Heart right ventricle (tissue), 16 donors: ENCODE results near the gene KREMEN2. TPM values are rescaled to one million over a fixed set of nuclear protein-coding genes. Genes with fewer than 3 reads are reported as not detected.

Source experiments
- ATAC-seq, 8 donors: fragments of 200-7000 bp; cut with Tn5 transposase; one replicate each; pipeline ENCODE4 v1.9.1; 2020; ENCODE audit warnings: mild to moderate bottlenecking in 8 of 8, moderate library complexity in 8 of 8, moderate number of reproducible peaks in 1 of 8
- DNase-seq, 2 donors: peaks; one replicate each; pipeline ENCODE4 v3.0.0-alpha.2; 2020
- H3K27ac ChIP-seq, 10 donors: fragments of 200-600 bp; sonication (generic) in 2 of 10; one replicate each; pipeline versions ENCODE4 v1.5.0 to v1.8.0; 2020 to 2022; ENCODE audit warnings: mild to moderate bottlenecking in 3 of 10
- H3K27me3 ChIP-seq, 7 donors: fragments of 200-600 bp; one replicate each; pipeline ENCODE4 v1.8.0; 2021 to 2022; ENCODE audit warnings: mild to moderate bottlenecking in 2 of 7
- H3K36me3 ChIP-seq, 9 donors: fragments of 200-600 bp; sonication (generic) in 1 of 9; one replicate each; pipeline versions ENCODE4 v1.5.0 to v1.8.0; 2020 to 2022; ENCODE audit warnings: mild to moderate bottlenecking in 2 of 9
- H3K4me1 ChIP-seq, 9 donors: fragments of 200-600 bp; sonication (generic) in 1 of 9; one replicate each; pipeline versions ENCODE4 v1.5.0 to v1.8.0; 2020 to 2022; ENCODE audit warnings: mild to moderate bottlenecking in 4 of 9
- H3K4me3 ChIP-seq, 10 donors: fragments of 200-600 bp; sonication (generic) in 2 of 10; one replicate each; pipeline versions ENCODE4 v1.5.0 to v1.8.0; 2020 to 2022; ENCODE audit warnings: mild to moderate bottlenecking in 7 of 10, moderate library complexity in 2 of 10
- H3K9me3 ChIP-seq, 11 donors: fragments of 200-600 bp in 10 of 11; sonication (generic) in 2 of 11; one replicate each; pipeline versions ENCODE4 v1.5.0 to v1.8.0; 2013 to 2022; ENCODE audit warnings: mild to moderate bottlenecking in 2 of 11, control low read depth in 1 of 11, moderate library complexity in 1 of 11
- WGBS, 2 donors: extraction: QIAGEN DNeasy Blood & Tissue Kit; methylation state at CpG; one replicate each; pipeline ENCODE4 v1.1.7; 2013; ENCODE audit warnings: inconsistent platforms in 1 of 2; 5-methylcytosine and 5-hydroxymethylcytosine counted together
- intact Hi-C, 10 donors: fragments of 100-400 bp; cut with DNase I; formaldehyde crosslinking; loops; one replicate each; pipeline versions ENCODE4 v1.11.1 to v1.14.2; 2022
- polyA plus RNA-seq, 2 donors: library from polyadenylated mRNA; stranded (reverse); fragments of 200-250 nt; gene quantifications; one replicate each; pipeline ENCODE4 v1.2.3, GENCODE V29; 2013
- total RNA-seq, 10 donors: library from RNA; stranded (reverse); fragmentation: NEBNext Ultra II Directional in 3 of 10; extraction: Animal tissue kit (Norgen Biotek cat#: 25700) in 3 of 10; gene quantifications; one replicate each; pipeline versions ENCODE4 v1.2.1 to v1.2.4, GENCODE V29; 2021 to 2023
- TF ChIP-seq, protein P1 (sequence below), 9 donors: fragments of 200-600 bp; sonication (generic) in 2 of 9; IDR thresholded peaks; one replicate each; pipeline versions ENCODE4 v1.5.0 to v1.8.0; 2021 to 2022; ENCODE audit warnings: antibody characterized with exemption in 9 of 9, mild to moderate bottlenecking in 5 of 9, moderate library complexity in 1 of 9
- donor health status: Arrhythmogenic right ventricular cardiomyopathy.
- donor health status: ischemic (EF 13 %, LVEDD 7.1; RV severe dilation, severe dysfunction).
- donor health status: healthy with polysubstance abuse.
- donor health status: DM: no; HTN: yes; CAD: no.
- donor health status: DM: no; HTN: no; CAD: no.
- donor health status: ischemic (EF 25% LVEDD 6.9; RV normal size, moderate dysfunction).
- donor health status: ischemic (EF 25% LVEDD 5.7; RV mildly dilated, moderate dysfunction).
- donor health status: healthy.
- donor health status: DM: yes; HTN: yes; CAD: no.
- donor health status: Ischemic cardiomyopathy.
- donor health status: ischemic (EF 35%, LVEDD 5.7; RV mildly dilated, moderate dysfunction).
- donor health status: nonischemic (EF 11% LVEDD 7.7; RV severe dilation, severe dysfunction).
- donor health status: DM: yes; HTN: yes; CAD: no.
- donor health status: PGD.
- donor health status: ischemic (EF 29% LVEDD 5.4; RV normal size, mild dysfunction).
- donor health status: nonischemic (EF 23%, LVEDD 6.1; RV moderate dilation, normal function).

Gene KREMEN2
- total and polyA plus RNA-seq, 12 donors = not detected

DNA sequence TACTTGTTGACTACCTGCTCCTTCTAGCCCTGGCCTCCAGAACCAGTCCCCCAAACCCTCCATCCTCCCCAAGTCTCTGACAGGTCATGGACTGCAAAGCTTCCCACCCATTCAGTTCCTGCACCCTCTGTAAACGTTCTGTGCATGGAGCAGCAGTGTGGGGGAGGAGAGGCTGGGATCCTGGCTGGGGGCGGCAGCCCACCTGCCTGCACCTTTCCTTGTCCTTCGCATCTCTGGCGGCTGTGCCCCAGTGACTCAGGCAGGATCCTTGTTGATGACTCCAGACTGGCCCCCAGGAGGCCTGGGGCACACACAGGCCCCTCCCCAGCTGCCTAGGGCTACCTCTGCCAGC, 17.8 kb downstream of the KREMEN2 start:
- ATAC-seq = no peak
- H3K4me1 ChIP-seq = peaks cover 3 to 50% (median 33%) of the 10 kb centered on the region in 9 donors
- DNase-seq = no peak
- no peaks in the 10 kb centered on the region for H3K9me3 ChIP-seq
- TF ChIP-seq, protein P1, sequence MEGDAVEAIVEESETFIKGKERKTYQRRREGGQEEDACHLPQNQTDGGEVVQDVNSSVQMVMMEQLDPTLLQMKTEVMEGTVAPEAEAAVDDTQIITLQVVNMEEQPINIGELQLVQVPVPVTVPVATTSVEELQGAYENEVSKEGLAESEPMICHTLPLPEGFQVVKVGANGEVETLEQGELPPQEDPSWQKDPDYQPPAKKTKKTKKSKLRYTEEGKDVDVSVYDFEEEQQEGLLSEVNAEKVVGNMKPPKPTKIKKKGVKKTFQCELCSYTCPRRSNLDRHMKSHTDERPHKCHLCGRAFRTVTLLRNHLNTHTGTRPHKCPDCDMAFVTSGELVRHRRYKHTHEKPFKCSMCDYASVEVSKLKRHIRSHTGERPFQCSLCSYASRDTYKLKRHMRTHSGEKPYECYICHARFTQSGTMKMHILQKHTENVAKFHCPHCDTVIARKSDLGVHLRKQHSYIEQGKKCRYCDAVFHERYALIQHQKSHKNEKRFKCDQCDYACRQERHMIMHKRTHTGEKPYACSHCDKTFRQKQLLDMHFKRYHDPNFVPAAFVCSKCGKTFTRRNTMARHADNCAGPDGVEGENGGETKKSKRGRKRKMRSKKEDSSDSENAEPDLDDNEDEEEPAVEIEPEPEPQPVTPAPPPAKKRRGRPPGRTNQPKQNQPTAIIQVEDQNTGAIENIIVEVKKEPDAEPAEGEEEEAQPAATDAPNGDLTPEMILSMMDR (IDR thresholded peaks at IDR 0.05) = no peak
- WGBS, 2 donors = 67 to 68% methylated on average over 4 of the region's 4 CpGs
- H3K27me3 ChIP-seq = peaks cover 0 to 14% (median 7%) of the 10 kb centered on the region in 7 donors
- H3K36me3 ChIP-seq = no peaks in the 10 kb centered on the region
- H3K27ac ChIP-seq = no peak overlapping the region
- H3K4me3 ChIP-seq = no peak overlapping the region
- intact Hi-C loops = loop anchor here in 2 of 10 donors (2.0 to 5.0 kb wide), 2 partner anchors 19 to 55 kb away; no protein-coding TSS in a partner anchor

DNA sequence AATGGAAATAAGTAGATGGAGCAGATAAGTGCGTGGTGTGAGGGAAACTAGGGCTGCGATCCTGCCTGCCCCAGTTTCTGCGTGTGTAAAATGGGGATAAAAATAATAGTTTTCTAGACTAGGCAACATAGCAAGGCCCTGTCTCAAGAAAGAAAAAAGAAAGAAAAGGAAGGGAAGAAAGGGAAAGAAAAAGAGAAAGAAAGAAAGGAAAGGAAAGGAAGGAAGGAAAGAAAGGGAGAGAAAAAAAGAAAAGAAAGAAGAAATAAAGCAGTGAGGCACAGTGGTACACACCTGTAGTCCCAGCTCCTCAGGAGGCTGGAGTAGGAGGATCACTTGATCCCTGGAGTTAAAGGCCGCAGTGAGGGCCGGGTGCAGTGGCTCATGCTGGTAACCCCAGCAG, 18.3 kb downstream of the KREMEN2 start:
- Histone ChIP-seq H3K27ac (no peak overlapping the region), H3K9me3 (no peaks in the 10 kb centered on the region), H3K36me3 (no peaks in the 10 kb centered on the region), H3K27me3 (peaks cover 0 to 19% (median 7%) of the 10 kb centered on the region in 7 donors), H3K4me3 (no peak overlapping the region), H3K4me1 (peaks cover 3 to 50% (median 33%) of the 10 kb centered on the region in 9 donors)
- ATAC-seq = no peak
- TF ChIP-seq, protein P1 (IDR thresholded peaks at IDR 0.05) = no peak
- DNase-seq = no peak
- intact Hi-C loops = loop anchor here in 1 of 10 donors (5.0 kb wide), 1 partner anchor 55 kb away; no protein-coding TSS in a partner anchor
- 88 to 89% methylated on average over 5 of the region's 5 CpGs for WGBS, 2 donors

DNA sequence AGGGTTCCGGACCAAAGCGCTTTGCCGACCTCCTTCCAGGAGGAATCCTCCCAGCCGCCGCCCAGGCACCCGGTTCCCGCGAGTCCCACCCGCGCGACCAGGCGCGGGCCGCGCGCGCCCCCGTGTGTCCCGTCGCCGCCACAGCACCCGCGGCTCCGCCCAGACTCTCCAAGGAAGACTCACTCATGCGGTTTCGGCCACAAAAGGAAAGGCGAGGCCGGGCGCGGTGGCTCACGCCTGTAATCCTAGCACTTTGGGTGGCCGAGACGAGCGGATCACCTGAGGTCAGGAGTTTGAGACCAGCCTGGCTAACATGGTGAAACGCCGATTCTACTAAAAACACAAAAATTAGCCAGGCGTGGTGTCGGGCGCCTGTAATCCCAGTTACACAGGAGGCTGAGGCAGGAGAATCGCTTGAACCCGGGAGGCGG, 19.6 kb downstream of the KREMEN2 start:
- ATAC-seq = peak in 7 of 8 donors; percentile 12 to 50 (median 38)
- Histone ChIP-seq H3K4me3 (peak overlapping the region in 6 of 10 donors; percentile 11 to 37 (median 32)), H3K9me3 (no peaks in the 10 kb centered on the region), H3K27me3 (peaks cover 0 to 31% (median 14%) of the 10 kb centered on the region in 7 donors), H3K36me3 (no peaks in the 10 kb centered on the region), H3K4me1 (peaks cover 3 to 50% (median 33%) of the 10 kb centered on the region in 9 donors), H3K27ac (peak overlapping the region in 1 of 10 donors; percentile 3)
- TF ChIP-seq, protein P1 (IDR thresholded peaks at IDR 0.05) = peak; percentile 93 to 99 (median 96)
- 10 to 11% methylated on average over 42 of the region's 42 CpGs for WGBS, 2 donors
- DNase-seq = peak; percentile 72 to 85
- intact Hi-C loops = loop anchor here in 1 of 10 donors (5.0 kb wide), 1 partner anchor 56 kb away; no protein-coding TSS in a partner anchor

DNA sequence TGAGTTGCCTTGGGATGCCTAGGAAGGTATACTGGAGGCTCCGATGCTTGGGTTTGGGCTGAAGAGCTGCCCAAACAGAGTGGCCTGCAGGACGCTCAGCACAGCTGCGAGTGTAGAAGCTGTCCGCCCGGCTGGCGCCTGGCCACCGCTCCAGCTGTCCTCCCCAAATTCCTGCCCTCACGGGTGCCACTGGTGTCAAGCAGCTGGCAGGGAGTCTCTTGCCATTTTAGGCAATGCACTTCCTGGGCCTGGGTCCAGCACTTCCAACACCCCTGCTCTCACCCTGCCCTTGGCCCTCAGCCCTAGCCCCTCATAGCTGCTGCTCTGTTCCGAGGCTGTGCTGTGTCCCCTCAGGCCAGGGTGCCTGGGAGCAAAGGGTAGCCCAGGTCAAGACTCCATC, 21.4 kb downstream of the KREMEN2 start:
- intact Hi-C loops = no loop called here
- Histone ChIP-seq H3K4me1 (peaks cover 3 to 41% (median 22%) of the 10 kb centered on the region in 9 donors), H3K27ac (peak overlapping the region; percentile 47 to 95 (median 84)), H3K36me3 (no peaks in the 10 kb centered on the region), H3K9me3 (no peaks in the 10 kb centered on the region), H3K27me3 (peaks cover 0 to 31% (median 11%) of the 10 kb centered on the region in 7 donors), H3K4me3 (no peak overlapping the region)
- ATAC-seq = peak; percentile 16 to 69 (median 30)
- TF ChIP-seq, protein P1 (IDR thresholded peaks at IDR 0.05) = no peak
- DNase-seq = peak in 1 of 2 donors; percentile 58
- 42 to 47% methylated on average over 9 of the region's 9 CpGs for WGBS, 2 donors
